Transverse colon (tissue), 4 donors: ENCODE data around the gene TMEM147. TPM values are rescaled to one million over a fixed set of nuclear protein-coding genes. Genes with fewer than 3 reads are reported as not detected.
A peak's percentile ranks its signal among the peaks of the same experiment; 100 is the strongest.

Source experiments
- DNase-seq: peaks from one replicate; pipeline ENCODE4 v3.0.0-alpha.2; 2019
- H3K27ac ChIP-seq, 4 donors: fragments of 200-600 bp; sonication (generic); 2 replicates each; pipeline ENCODE4 v1.5.1; 2016 to 2018; ENCODE audit warnings: inconsistent platforms in 4 of 4
- H3K27me3 ChIP-seq: fragments of 200-600 bp; sonication (generic); 2 replicates; pipeline ENCODE4 v1.5.1; 2017; ENCODE audit warnings: inconsistent platforms
- H3K36me3 ChIP-seq, 4 donors: fragments of 200-600 bp; sonication (generic); 2 replicates each; pipeline ENCODE4 v1.5.1; 2017 to 2019; ENCODE audit warnings: inconsistent platforms in 4 of 4
- H3K4me1 ChIP-seq, 4 donors: fragments of 200-600 bp; sonication (generic); 2 replicates each; pipeline ENCODE4 v1.5.1; 2017 to 2020; ENCODE audit warnings: inconsistent platforms in 4 of 4
- H3K4me3 ChIP-seq, 4 donors: fragments of 200-600 bp; sonication (generic); 1 replicate in 1 of 4; 2 replicates in 3 of 4; pipeline versions ENCODE4 v1.5.1 to v1.6.1; 2017 to 2019; ENCODE audit warnings: inconsistent platforms in 4 of 4
- H3K9me3 ChIP-seq, 2 donors: fragments of 200-600 bp; sonication (generic); 2 replicates each; pipeline ENCODE4 v1.5.1; 2017 to 2019; ENCODE audit warnings: inconsistent platforms in 2 of 2
- EP300 ChIP-seq: sonication (generic); formaldehyde crosslinking; IDR thresholded peaks from one replicate; pipeline ENCODE4 v1.6.1; 2017; ENCODE audit warnings: antibody characterized with exemption, low read depth
- POLR2A ChIP-seq: fragments of 450-650 bp; IDR thresholded peaks from one replicate; pipeline ENCODE4 v1.6.1; 2016; ENCODE audit warnings: antibody characterized with exemption, mild to moderate bottlenecking, moderate library complexity
- POLR2AphosphoS5 ChIP-seq, 3 donors: sonication (generic); formaldehyde crosslinking; IDR thresholded peaks; one replicate each; pipeline ENCODE4 v1.6.1; 2016; ENCODE audit warnings: antibody characterized with exemption in 3 of 3
- WGBS, 2 donors: methylation state at CpG; one replicate each; pipeline ENCODE4 v1.1.5; 2018; ENCODE audit warnings: low coverage in 1 of 2; 5-methylcytosine and 5-hydroxymethylcytosine counted together
- in situ Hi-C, 4 donors: fragments of 200-750 bp; cut with MboI; loops; one replicate each; pipeline versions ENCODE4 v1.15.0 to v1.15.1; 2017; ENCODE audit warnings: low sequenced_read_pairs in 3 of 4, low pct_ligation_motif_present in 1 of 4, low pct_unique_long_range_greater_than_20kb in 1 of 4
- intact Hi-C: fragments of 100-400 bp; cut with DNase I; formaldehyde crosslinking; loops from one replicate; pipeline ENCODE4 v1.15.1; 2023; ENCODE audit warnings: low total_unique reads
- total RNA-seq, 4 donors: library from RNA; depleted of rRNA; stranded (reverse); fragments of >200 nt; gene quantifications; one replicate each; pipeline ENCODE4 v1.1.0, GENCODE V29; 2016
- TF ChIP-seq, protein P1 (sequence below), 5 experiments: fragments of 200-600 bp in 3 of 5; fragments of 450-650 bp in 2 of 5; sonication (generic) in 3 of 5; IDR thresholded peaks; 1 replicate in 2 of 5; 2 replicates in 3 of 5; pipeline ENCODE4 v1.5.1; 2016 to 2017; ENCODE audit warnings: antibody characterized with exemption in 5 of 5, inconsistent platforms in 3 of 5, mild to moderate bottlenecking in 2 of 5, moderate library complexity in 1 of 5

Gene TMEM147
- total RNA-seq, 4 donors from 2014 or later: 29.5 to 77.0 (median 54.0) TPM

DNA sequence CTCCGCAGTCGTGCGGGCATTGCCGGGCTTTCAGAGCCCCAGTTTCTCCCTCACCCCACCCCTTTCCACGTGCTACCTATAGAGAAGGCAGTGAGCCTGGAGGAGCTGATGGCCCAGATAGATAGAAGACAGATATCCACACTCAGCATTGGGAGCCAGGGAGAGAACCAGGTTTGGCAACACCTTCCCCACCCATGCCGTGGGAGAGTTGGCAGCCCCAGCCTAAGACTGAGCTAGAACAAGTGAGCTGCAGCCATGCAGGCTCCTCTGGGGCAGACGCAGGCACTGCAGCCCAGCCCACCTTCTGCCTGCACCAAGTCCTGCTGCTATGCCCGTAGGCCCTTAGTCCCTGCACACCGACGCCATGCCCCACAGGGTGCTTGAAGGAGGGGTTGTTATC, 44.8 kb upstream of the TMEM147 start:
- in situ Hi-C loops (no loop called here), intact Hi-C loops (no loop called here)
- H3K4me3 ChIP-seq: no peak overlapping the region
- H3K9me3 ChIP-seq: no peaks in the 10 kb centered on the region
- no peak for TF ChIP-seq POLR2A
- no peak for TF ChIP-seq POLR2AphosphoS5 (IDR thresholded peaks at IDR 0.05)
- H3K27me3 ChIP-seq: no peaks in the 10 kb centered on the region
- no peaks in the 10 kb centered on the region for H3K36me3 ChIP-seq
- H3K4me1 ChIP-seq: peaks cover 0 to under 1% (median 0%) of the 10 kb centered on the region in 4 donors
- H3K27ac ChIP-seq: no peak overlapping the region
- 88% methylated on average over 10 of the region's 10 CpGs; no CpG with 5 or more reads in 1 of the 2 donors for WGBS, 2 donors
- DNase-seq: no peak

DNA sequence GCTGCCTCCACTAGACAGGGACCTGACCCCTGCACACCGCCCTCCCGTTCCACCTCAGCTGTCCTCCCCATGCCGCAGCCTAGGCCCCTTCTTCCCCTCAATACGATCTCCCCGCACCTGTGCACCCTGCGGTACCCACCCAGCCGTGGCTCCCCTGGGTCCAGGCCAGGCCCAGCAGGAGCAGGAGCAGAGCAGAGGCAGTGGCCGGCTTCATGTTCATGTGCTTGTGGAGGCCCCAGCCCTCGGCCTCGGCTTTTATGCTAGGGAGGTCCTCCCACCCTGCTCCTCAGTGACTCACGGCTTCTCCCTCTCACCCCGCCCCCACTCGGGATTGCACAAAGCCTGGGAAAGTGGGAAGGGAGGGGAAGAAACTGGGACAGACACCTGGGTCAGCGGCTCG, 43.7 kb upstream of the TMEM147 start:
- no peak overlapping the region for H3K27ac ChIP-seq
- intact Hi-C loops (no loop called here), in situ Hi-C loops (no loop called here)
- H3K4me3 ChIP-seq: no peak overlapping the region
- no peaks in the 10 kb centered on the region for H3K36me3 ChIP-seq
- DNase-seq: peak; percentile 21
- 73 to 78% methylated on average over 8 to 15 of the region's 15 CpGs for WGBS, 2 donors
- TF ChIP-seq EP300 (no peak), POLR2A (no peak), POLR2AphosphoS5 (IDR thresholded peaks at IDR 0.05) (no peak)
- TF ChIP-seq, protein P1, sequence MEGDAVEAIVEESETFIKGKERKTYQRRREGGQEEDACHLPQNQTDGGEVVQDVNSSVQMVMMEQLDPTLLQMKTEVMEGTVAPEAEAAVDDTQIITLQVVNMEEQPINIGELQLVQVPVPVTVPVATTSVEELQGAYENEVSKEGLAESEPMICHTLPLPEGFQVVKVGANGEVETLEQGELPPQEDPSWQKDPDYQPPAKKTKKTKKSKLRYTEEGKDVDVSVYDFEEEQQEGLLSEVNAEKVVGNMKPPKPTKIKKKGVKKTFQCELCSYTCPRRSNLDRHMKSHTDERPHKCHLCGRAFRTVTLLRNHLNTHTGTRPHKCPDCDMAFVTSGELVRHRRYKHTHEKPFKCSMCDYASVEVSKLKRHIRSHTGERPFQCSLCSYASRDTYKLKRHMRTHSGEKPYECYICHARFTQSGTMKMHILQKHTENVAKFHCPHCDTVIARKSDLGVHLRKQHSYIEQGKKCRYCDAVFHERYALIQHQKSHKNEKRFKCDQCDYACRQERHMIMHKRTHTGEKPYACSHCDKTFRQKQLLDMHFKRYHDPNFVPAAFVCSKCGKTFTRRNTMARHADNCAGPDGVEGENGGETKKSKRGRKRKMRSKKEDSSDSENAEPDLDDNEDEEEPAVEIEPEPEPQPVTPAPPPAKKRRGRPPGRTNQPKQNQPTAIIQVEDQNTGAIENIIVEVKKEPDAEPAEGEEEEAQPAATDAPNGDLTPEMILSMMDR (IDR thresholded peaks at IDR 0.05): no peak
- H3K27me3 ChIP-seq: no peaks in the 10 kb centered on the region
- H3K9me3 ChIP-seq: no peaks in the 10 kb centered on the region
- H3K4me1 ChIP-seq: no peaks in the 10 kb centered on the region

DNA sequence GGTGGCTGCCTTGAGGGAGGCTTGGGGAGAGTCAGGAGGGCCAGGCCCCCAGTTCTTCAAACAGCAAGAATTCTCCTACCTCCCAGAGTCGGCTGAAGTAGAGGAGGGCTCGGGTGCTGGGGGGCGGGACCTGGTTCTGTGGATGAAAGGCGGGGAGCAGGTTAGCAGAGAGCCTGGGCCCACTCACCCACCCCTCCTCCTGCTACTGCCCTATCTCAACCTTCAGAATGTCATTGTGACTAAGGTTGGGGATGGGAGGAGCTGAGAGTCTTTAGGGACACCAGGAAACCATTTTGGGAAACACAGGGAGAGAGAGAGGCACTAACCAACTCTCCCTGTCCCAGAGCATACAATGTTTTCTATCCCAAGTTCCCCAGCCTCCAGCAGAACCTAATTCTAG, 42.7 kb upstream of the TMEM147 start:
- intact Hi-C loops (no loop called here), in situ Hi-C loops (no loop called here)
- TF ChIP-seq, protein P1 (IDR thresholded peaks at IDR 0.05): no peak
- TF ChIP-seq POLR2AphosphoS5 (IDR thresholded peaks at IDR 0.05) (no peak), POLR2A (no peak), EP300 (no peak)
- Histone ChIP-seq H3K36me3 (no peaks in the 10 kb centered on the region), H3K9me3 (no peaks in the 10 kb centered on the region), H3K4me1 (no peaks in the 10 kb centered on the region), H3K27ac (no peak overlapping the region), H3K4me3 (no peak overlapping the region), H3K27me3 (peaks cover under 1% of the 10 kb centered on the region)
- DNase-seq: no peak
- 93% methylated on average over 4 of the region's 4 CpGs; no CpG with 5 or more reads in 1 of the 2 donors for WGBS, 2 donors

DNA sequence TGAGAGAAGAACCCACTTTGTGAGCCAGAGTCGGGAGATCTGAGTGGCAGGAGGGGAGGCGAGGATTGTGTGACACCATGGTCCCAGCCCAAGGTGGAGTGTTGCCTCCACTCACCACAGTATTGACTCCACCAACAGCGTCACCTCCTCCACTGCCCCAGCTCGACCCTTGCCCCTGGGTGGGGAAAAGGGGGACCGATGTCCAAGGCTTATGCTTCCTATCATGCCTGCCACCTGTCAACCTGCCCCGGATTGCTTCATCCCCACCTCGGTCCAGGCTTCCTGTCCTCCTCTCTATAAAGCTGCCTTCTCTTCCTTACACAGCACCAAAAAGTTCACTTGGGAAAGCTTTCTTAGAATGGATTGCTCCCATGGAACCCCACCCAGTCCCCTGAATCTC, 39.4 kb upstream of the TMEM147 start:
- in situ Hi-C loops: no loop called here
- intact Hi-C loops: no loop called here
- no peaks in the 10 kb centered on the region for H3K9me3 ChIP-seq
- H3K4me3 ChIP-seq: no peak overlapping the region
- no peak overlapping the region for H3K27ac ChIP-seq
- WGBS, 2 donors: 77% methylated on average over 7 of the region's 7 CpGs; no CpG with 5 or more reads in 1 of the 2 donors
- peaks cover 32% of the 10 kb centered on the region for H3K27me3 ChIP-seq
- no peaks in the 10 kb centered on the region for H3K36me3 ChIP-seq
- H3K4me1 ChIP-seq: peaks cover 0 to 20% (median 9%) of the 10 kb centered on the region in 4 donors
- TF ChIP-seq EP300 (no peak), POLR2AphosphoS5 (IDR thresholded peaks at IDR 0.05) (no peak), POLR2A (no peak)
- TF ChIP-seq, protein P1 (IDR thresholded peaks at IDR 0.05): no peak
- no peak for DNase-seq

DNA sequence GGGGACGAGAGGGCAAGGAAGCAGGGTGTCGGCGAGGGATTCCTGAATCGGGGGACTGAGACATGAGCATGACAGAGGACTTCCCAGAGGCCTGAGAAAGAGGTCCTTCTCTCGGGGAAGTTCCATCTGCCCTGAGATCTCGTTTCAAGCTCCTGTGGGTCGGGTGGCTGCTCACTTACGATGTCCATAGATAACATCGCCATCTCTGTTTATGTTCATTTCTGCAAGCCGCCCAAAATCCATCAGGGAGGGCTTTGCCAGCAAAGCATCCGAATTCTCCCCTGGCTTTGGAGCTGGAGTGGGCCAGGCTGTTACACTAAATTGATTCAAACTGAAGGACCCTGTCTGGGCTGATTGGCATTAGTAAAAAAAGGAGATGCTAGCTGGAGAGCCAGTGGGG, 37.9 kb upstream of the TMEM147 start:
- Histone ChIP-seq H3K4me1 (peaks cover 0 to 20% (median 9%) of the 10 kb centered on the region in 4 donors), H3K4me3 (no peak overlapping the region), H3K9me3 (no peaks in the 10 kb centered on the region), H3K27me3 (peaks cover 47% of the 10 kb centered on the region), H3K36me3 (no peaks in the 10 kb centered on the region), H3K27ac (no peak overlapping the region)
- in situ Hi-C loops: no loop called here
- intact Hi-C loops: no loop called here
- WGBS, 2 donors: 84% methylated on average over 11 of the region's 11 CpGs; no CpG with 5 or more reads in 1 of the 2 donors
- TF ChIP-seq, protein P1 (IDR thresholded peaks at IDR 0.05): no peak
- no peak for DNase-seq
